Measurements from ENCODE around the gene MSMO1.

Gene MSMO1

GRCh38 chr4:165382640-165383039 lies 55.2 kb downstream of the MSMO1 start:
- H3K27ac ChIP-seq (ENCODE audit: low read depth, low read length) = no peak overlapping the region
- no peak overlapping the region for H3K4me2 ChIP-seq (ENCODE audit: low read length)
- H3K36me3 ChIP-seq (ENCODE audit: control insufficient read depth, low read length) = no peaks in the 10 kb centered on the region
- H4K20me1 ChIP-seq (ENCODE audit: control insufficient read depth, insufficient read depth, low read depth, low read length) = no peaks in the 10 kb centered on the region
- H3K4me1 ChIP-seq (ENCODE audit: control insufficient read depth, low read length) = no peaks in the 10 kb centered on the region
- TF ChIP-seq CTCF (IDR thresholded peaks at IDR 0.05; ENCODE audit: low read depth, low read length, poor library complexity, severe bottlenecking) (no peak), EZH2phosphoT487 (IDR thresholded peaks at IDR 0.05; ENCODE audit: borderline replicate concordance, low read length) (no peak)
- H3K27me3 ChIP-seq (ENCODE audit: control insufficient read depth, low read length) = peaks cover 5% of the 10 kb centered on the region
- H3K9me3 ChIP-seq (ENCODE audit: control insufficient read depth, insufficient read depth, low read length) = no peaks in the 10 kb centered on the region
- no peaks in the 10 kb centered on the region for H3K9me2 ChIP-seq (replicated peaks; ENCODE audit: control insufficient read depth, low read length)
- no peak overlapping the region for H3K4me3 ChIP-seq (ENCODE audit: low read length)
- H3F3A ChIP-seq (ENCODE audit: control insufficient read depth, insufficient read depth) = no peaks in the 10 kb centered on the region
- no peaks in the 10 kb centered on the region for H3K79me2 ChIP-seq (ENCODE audit: control insufficient read depth, low read length)

GRCh38 chr4:165383591-165384073 lies 56.2 kb downstream of the MSMO1 start:
- H3K4me2 ChIP-seq (ENCODE audit: low read length) = no peak overlapping the region
- H4K20me1 ChIP-seq (ENCODE audit: control insufficient read depth, insufficient read depth, low read depth, low read length) = no peaks in the 10 kb centered on the region
- no peaks in the 10 kb centered on the region for H3K4me1 ChIP-seq (ENCODE audit: control insufficient read depth, low read length)
- H3K36me3 ChIP-seq (ENCODE audit: control insufficient read depth, low read length) = no peaks in the 10 kb centered on the region
- H3K4me3 ChIP-seq (ENCODE audit: low read length) = no peak overlapping the region
- H3K27ac ChIP-seq (ENCODE audit: low read depth, low read length) = no peak overlapping the region
- peaks cover 5% of the 10 kb centered on the region for H3K27me3 ChIP-seq (ENCODE audit: control insufficient read depth, low read length)
- no peaks in the 10 kb centered on the region for H3F3A ChIP-seq (ENCODE audit: control insufficient read depth, insufficient read depth)
- no peaks in the 10 kb centered on the region for H3K79me2 ChIP-seq (ENCODE audit: control insufficient read depth, low read length)
- no peaks in the 10 kb centered on the region for H3K9me2 ChIP-seq (replicated peaks; ENCODE audit: control insufficient read depth, low read length)
- TF ChIP-seq EZH2phosphoT487 (IDR thresholded peaks at IDR 0.05; ENCODE audit: borderline replicate concordance, low read length) (no peak), CTCF (IDR thresholded peaks at IDR 0.05; ENCODE audit: low read depth, low read length, poor library complexity, severe bottlenecking) (no peak)
- no peaks in the 10 kb centered on the region for H3K9me3 ChIP-seq (ENCODE audit: control insufficient read depth, insufficient read depth, low read length)

GRCh38 chr4:165384186-165384585 lies 56.7 kb downstream of the MSMO1 start:
- Histone ChIP-seq H3K27me3 (ENCODE audit: control insufficient read depth, low read length) (peaks cover 5% of the 10 kb centered on the region), H3K36me3 (ENCODE audit: control insufficient read depth, low read length) (no peaks in the 10 kb centered on the region), H3K4me2 (ENCODE audit: low read length) (no peak overlapping the region), H3F3A (ENCODE audit: control insufficient read depth, insufficient read depth) (no peaks in the 10 kb centered on the region), H3K9me3 (ENCODE audit: control insufficient read depth, insufficient read depth, low read length) (no peaks in the 10 kb centered on the region), H3K4me1 (ENCODE audit: control insufficient read depth, low read length) (no peaks in the 10 kb centered on the region), H3K79me2 (ENCODE audit: control insufficient read depth, low read length) (no peaks in the 10 kb centered on the region), H3K9me2 (replicated peaks; ENCODE audit: control insufficient read depth, low read length) (no peaks in the 10 kb centered on the region), H4K20me1 (ENCODE audit: control insufficient read depth, insufficient read depth, low read depth, low read length) (no peaks in the 10 kb centered on the region), H3K27ac (ENCODE audit: low read depth, low read length) (no peak overlapping the region), H3K4me3 (ENCODE audit: low read length) (no peak overlapping the region)
- TF ChIP-seq CTCF (IDR thresholded peaks at IDR 0.05; ENCODE audit: low read depth, low read length, poor library complexity, severe bottlenecking) (no peak), EZH2phosphoT487 (IDR thresholded peaks at IDR 0.05; ENCODE audit: borderline replicate concordance, low read length) (no peak)

All from DOHH2 (cell line).